NCI-H2029 treated with DMSO at 0.1 percent for 48 hours (cell line): ENCODE results near the gene VOPP1.

Experiments
- DNase-seq: peaks from one replicate; lab custom pipeline; 2025; lab: John Stamatoyannopoulos, UW

The VOPP1 gene

GRCh38 chr7:55432939-55433784 lies 139.1 kb downstream of the VOPP1 start:
- DNase-seq: peak; percentile 30

GRCh38 chr7:55432506-55432905 lies 139.8 kb downstream of the VOPP1 start:
- no peak for DNase-seq

- no peak for DNase-seq
Observed at GRCh38 chr7:55431898-55432297, 140.4 kb downstream of the VOPP1 start.

- DNase-seq: no peak
Observed at GRCh38 chr7:55429835-55430499, 142.3 kb downstream of the VOPP1 start.

- DNase-seq: no peak
Observed at GRCh38 chr7:55427800-55428199, 144.5 kb downstream of the VOPP1 start.

- DNase-seq: no peak
Observed at GRCh38 chr7:55427342-55427741, 145.0 kb downstream of the VOPP1 start.

GRCh38 chr7:55426676-55427075 lies 145.6 kb downstream of the VOPP1 start:
- no peak for DNase-seq

GRCh38 chr7:55425141-55425752 lies 147.1 kb downstream of the VOPP1 start:
- no peak for DNase-seq

GRCh38 chr7:55423891-55424290 lies 148.4 kb downstream of the VOPP1 start:
- DNase-seq: no peak

- DNase-seq: no peak
Observed at GRCh38 chr7:55423277-55423711, 149.0 kb downstream of the VOPP1 start.
